ENCODE measurements around the gene BANK1.

BANK1 gene

GRCh38 chr4:101787701-101788316, 2.7 kb upstream of the BANK1 start:
- no peak for TF ChIP-seq CTCF (IDR thresholded peaks at IDR 0.05; ENCODE audit: low read depth, low read length, missing control alignments)
- H3K4me3 ChIP-seq (ENCODE audit: low read depth, low read length): no peak overlapping the region
- no peak for DNase-seq (ENCODE audit: low read depth)

GRCh38 chr4:101791182-101791558, 640 bp downstream of the BANK1 start:
- DNase-seq (ENCODE audit: low read depth): no peak
- TF ChIP-seq CTCF (IDR thresholded peaks at IDR 0.05; ENCODE audit: low read depth, low read length, missing control alignments): no peak
- H3K4me3 ChIP-seq (ENCODE audit: low read depth, low read length): peak overlapping the region; percentile 54

GRCh38 chr4:101792056-101792590, 1.6 kb downstream of the BANK1 start:
- H3K4me3 ChIP-seq (ENCODE audit: low read depth, low read length): no peak overlapping the region
- no peak for DNase-seq (ENCODE audit: low read depth)
- no peak for TF ChIP-seq CTCF (IDR thresholded peaks at IDR 0.05; ENCODE audit: low read depth, low read length, missing control alignments)

DNA sequence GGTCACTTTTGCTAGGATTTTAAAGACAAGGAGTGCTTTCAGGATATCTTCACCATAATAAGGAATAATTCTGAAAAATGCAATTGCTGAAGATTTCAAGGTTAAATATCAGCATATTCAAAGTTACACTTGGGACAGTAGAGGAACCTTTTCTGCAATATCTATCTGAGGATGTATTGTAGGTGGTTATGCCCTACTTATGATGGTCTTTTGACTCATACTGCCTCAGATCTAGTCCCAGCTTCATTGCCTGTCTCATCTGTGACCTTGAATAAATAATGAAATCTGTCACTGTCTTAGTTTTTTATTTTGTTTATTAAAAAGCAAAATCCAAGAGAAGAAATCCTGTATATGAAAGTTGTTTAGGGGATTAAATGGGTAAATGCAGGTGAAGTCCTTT, 2.9 kb downstream of the BANK1 start:
- DNase-seq (ENCODE audit: low read depth): no peak
- H3K4me3 ChIP-seq (ENCODE audit: low read depth, low read length): no peak overlapping the region
- TF ChIP-seq CTCF (IDR thresholded peaks at IDR 0.05; ENCODE audit: low read depth, low read length, missing control alignments): no peak

DNA sequence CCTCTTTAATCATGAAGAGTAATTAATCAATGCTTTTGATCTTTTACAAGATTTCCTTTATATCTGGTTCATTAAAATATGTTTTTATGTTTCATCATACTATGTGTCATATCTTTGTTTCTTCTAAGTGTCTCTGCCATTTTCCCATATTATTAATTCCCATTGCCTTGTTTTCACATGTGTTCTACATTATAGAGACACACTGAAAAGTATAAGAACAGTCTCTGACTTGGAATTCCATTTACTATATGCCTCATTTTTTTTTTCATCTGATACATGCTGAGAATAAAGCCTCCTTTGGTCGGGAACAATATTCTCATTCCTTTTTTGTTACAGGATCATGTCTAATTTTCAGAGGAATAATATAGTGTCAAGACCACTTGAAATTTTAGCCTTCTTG, 4.3 kb downstream of the BANK1 start:
- no peak for TF ChIP-seq CTCF (IDR thresholded peaks at IDR 0.05; ENCODE audit: low read depth, low read length, missing control alignments)
- H3K4me3 ChIP-seq (ENCODE audit: low read depth, low read length): no peak overlapping the region

DNA sequence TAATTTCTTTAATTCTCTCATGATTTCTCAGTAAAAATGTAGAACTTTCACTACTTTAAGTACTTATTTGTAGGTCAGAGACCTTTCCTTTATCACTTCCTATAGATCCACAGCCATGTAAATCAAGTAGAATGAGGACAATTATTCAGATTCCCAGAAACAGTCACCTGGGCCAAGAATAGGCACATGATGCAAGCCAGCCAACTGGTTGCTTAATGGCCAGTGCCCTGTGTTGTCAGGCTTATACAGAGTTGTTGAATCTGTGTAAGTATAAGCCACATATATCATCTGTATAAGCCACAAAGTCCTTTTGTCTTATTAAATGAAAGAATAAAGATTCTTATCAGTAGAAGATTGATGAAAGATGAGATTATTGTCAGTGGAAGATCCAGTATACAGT, 5.2 kb downstream of the BANK1 start:
- no peak for TF ChIP-seq CTCF (IDR thresholded peaks at IDR 0.05; ENCODE audit: low read depth, low read length, missing control alignments)
- DNase-seq (ENCODE audit: low read depth): no peak
- no peak overlapping the region for H3K4me3 ChIP-seq (ENCODE audit: low read depth, low read length)

More for the DNA sequence above, 4.3 kb downstream of the BANK1 start:
- no peak for DNase-seq (ENCODE audit: low read depth)

DNA sequence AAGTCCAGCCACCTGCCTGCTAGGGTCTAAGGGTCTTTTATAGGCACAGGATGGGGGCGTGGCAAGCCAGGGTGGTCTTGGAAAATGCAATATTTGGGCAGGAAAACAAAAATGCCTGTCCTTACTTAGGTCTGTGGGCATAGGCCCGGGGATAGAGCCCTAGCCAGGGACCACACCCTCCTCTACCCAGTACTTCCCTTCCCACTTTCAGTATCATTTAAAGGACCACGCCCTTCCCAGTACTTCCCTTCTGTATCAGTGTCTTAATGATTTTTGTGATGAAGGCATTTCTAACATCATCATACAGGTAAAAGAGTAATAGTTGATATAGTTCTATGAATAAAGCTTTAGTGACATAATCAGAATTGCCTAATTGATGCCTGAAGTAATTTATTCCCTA, 11.4 kb downstream of the BANK1 start:
- TF ChIP-seq CTCF (IDR thresholded peaks at IDR 0.05; ENCODE audit: low read depth, low read length, missing control alignments): no peak
- no peak for DNase-seq (ENCODE audit: low read depth)
- H3K4me3 ChIP-seq (ENCODE audit: low read depth, low read length): no peak overlapping the region
